ENCODE measurements around the gene FRAT2. TPM values are rescaled to one million over a fixed set of nuclear protein-coding genes. Genes with fewer than 3 reads are reported as not detected.

FRAT2 gene
- total and polyA plus RNA-seq, 2 of the 13 experiments (the other 11 are each of a cell fraction or from before 2014, with no cell fraction given) = 7.2 to 14.1 TPM

GRCh38 chr10:97333601-97334369 lies 744 bp downstream of the FRAT2 start (continued):
- TF ChIP-seq ATF7-NPFF (CRISPR knock-in tag; IDR thresholded peaks at IDR 0.05; ENCODE audit: low read depth) = no peak
- TF ChIP-seq IRX3 (CRISPR knock-in tag; IDR thresholded peaks at IDR 0.05; ENCODE audit: borderline replicate concordance, low read depth) = no peak
- TF ChIP-seq ZNF567 (CRISPR knock-in tag; IDR thresholded peaks at IDR 0.05; ENCODE audit: borderline replicate concordance) = no peak
- TF ChIP-seq FOXK2 (IDR thresholded peaks at IDR 0.05) = no peak
- TF ChIP-seq ETV5 (CRISPR knock-in tag; IDR thresholded peaks at IDR 0.05; ENCODE audit: borderline replicate concordance) = no peak; the same call in 1 of the 2 replicates
- TF ChIP-seq YEATS2 (CRISPR knock-in tag; IDR thresholded peaks at IDR 0.05; ENCODE audit: borderline replicate concordance) = no peak
- no peak for TF ChIP-seq ZNF776 (CRISPR knock-in tag; IDR thresholded peaks at IDR 0.05)
- TF ChIP-seq IRF2 (CRISPR knock-in tag; IDR thresholded peaks at IDR 0.05) = no peak
- TF ChIP-seq KDM2A (CRISPR knock-in tag; IDR thresholded peaks at IDR 0.05; ENCODE audit: borderline replicate concordance, low read depth) = peak; percentile 42; the same call in 1 of the 2 replicates
- TF ChIP-seq GLI4 (CRISPR knock-in tag; IDR thresholded peaks at IDR 0.05; ENCODE audit: borderline replicate concordance) = 0 out of 2 replicates have a peak, but pooled peaks have one; percentile 36
- no peak for TF ChIP-seq RAD51 (IDR thresholded peaks at IDR 0.05; ENCODE audit: borderline replicate concordance)
- TF ChIP-seq ZFP41 (CRISPR knock-in tag; IDR thresholded peaks at IDR 0.05; ENCODE audit: borderline replicate concordance) = no peak
- no peak for TF ChIP-seq TCF7 (IDR thresholded peaks at IDR 0.05; ENCODE audit: low read depth)
- 0 out of 2 replicates have a peak, but pooled peaks have one; percentile 61 for TF ChIP-seq ZFP36L1 (CRISPR knock-in tag; IDR thresholded peaks at IDR 0.05)
- no peak for TF ChIP-seq ZSCAN29 (CRISPR knock-in tag; conservative IDR thresholded peaks at IDR 0.05)
- no peak for TF ChIP-seq TAF15 (IDR thresholded peaks at IDR 0.05; ENCODE audit: low read depth, low read length, poor library complexity, severe bottlenecking)
- no peak for TF ChIP-seq ZNF503 (CRISPR knock-in tag; IDR thresholded peaks at IDR 0.05)
- 0 out of 2 replicates have a peak, but pooled peaks have one; percentile 3 for TF ChIP-seq HOXA7 (CRISPR knock-in tag; IDR thresholded peaks at IDR 0.05)
- TF ChIP-seq ARID5B (CRISPR knock-in tag; IDR thresholded peaks at IDR 0.05) = 0 out of 2 replicates have a peak, but pooled peaks have one; percentile 10
- no peak for TF ChIP-seq POGZ (CRISPR knock-in tag; IDR thresholded peaks at IDR 0.05)
- peak; percentile 75; the same call in 1 of the 2 replicates for TF ChIP-seq ZNF224 (CRISPR knock-in tag; IDR thresholded peaks at IDR 0.05)
- TF ChIP-seq JDP2 (CRISPR knock-in tag; IDR thresholded peaks at IDR 0.05; ENCODE audit: borderline replicate concordance) = no peak
- TF ChIP-seq NFYB (CRISPR knock-in tag; IDR thresholded peaks at IDR 0.05) = no peak
- TF ChIP-seq SPEN (CRISPR knock-in tag; IDR thresholded peaks at IDR 0.05; ENCODE audit: low read depth) = 0 out of 2 replicates have a peak, but pooled peaks have one; percentile 19
- no peak for TF ChIP-seq RARA (CRISPR knock-in tag; IDR thresholded peaks at IDR 0.05)
- peak; percentile 32; the same call in 1 of the 2 replicates for TF ChIP-seq ZNF607 (CRISPR knock-in tag; IDR thresholded peaks at IDR 0.05; ENCODE audit: borderline replicate concordance)
